WERI-Rb-1 (cell line): ENCODE results near the gene RASAL2.

Experiments used
- DNase-seq: peaks from one replicate; pipeline ENCODE4 v3.0.0-alpha.2; 2020
- H3K27ac ChIP-seq: fragments of 250-450 bp; sonication (Bioruptor Pico); 2 replicates; pipeline ENCODE4 v1.5.1; 2020; ENCODE audit warnings: mild to moderate bottlenecking, moderate library complexity
- H3K27me3 ChIP-seq: fragments of 250-450 bp; sonication (Bioruptor Pico); 2 replicates; pipeline ENCODE4 v1.5.1; 2021; ENCODE audit warnings: mild to moderate bottlenecking, low read depth, moderate library complexity; ENCODE audit not compliant: insufficient read depth, severe bottlenecking
- H3K36me3 ChIP-seq: fragments of 250-450 bp; sonication (Bioruptor Pico); 2 replicates; pipeline ENCODE4 v1.5.1; 2020; ENCODE audit warnings: mild to moderate bottlenecking, moderate library complexity
- H3K4me3 ChIP-seq: 2 replicates; pipeline ENCODE4 v1.5.1; 2011; ENCODE audit warnings: low read depth, mild to moderate bottlenecking, control low read depth, low read length
- H3K9me3 ChIP-seq: fragments of 250-450 bp; sonication (Bioruptor Pico); 2 replicates; pipeline ENCODE4 v1.5.1; 2021; ENCODE audit warnings: mild to moderate bottlenecking, moderate library complexity; ENCODE audit not compliant: severe bottlenecking
- CTCF ChIP-seq: IDR thresholded peaks from 2 replicates; pipeline ENCODE4 v1.5.1; 2011; ENCODE audit warnings: low read depth, mild to moderate bottlenecking, control low read depth, inconsistent platforms, low read length

RASAL2 gene

GRCh38 chr1:178166429-178167024 is 72.6 kb downstream of the RASAL2 start:
- H3K36me3 ChIP-seq = no peaks in the 10 kb centered on the region
- DNase-seq = no peak
- TF ChIP-seq CTCF = no peak
- no peak overlapping the region for H3K27ac ChIP-seq
- H3K27me3 ChIP-seq = no peaks in the 10 kb centered on the region
- H3K9me3 ChIP-seq = no peaks in the 10 kb centered on the region
- no peak overlapping the region for H3K4me3 ChIP-seq

GRCh38 chr1:178168536-178168935 is 74.6 kb downstream of the RASAL2 start:
- H3K4me3 ChIP-seq = no peak overlapping the region
- H3K27ac ChIP-seq = no peak overlapping the region
- H3K9me3 ChIP-seq = no peaks in the 10 kb centered on the region
- DNase-seq = no peak
- H3K27me3 ChIP-seq = no peaks in the 10 kb centered on the region
- no peak for TF ChIP-seq CTCF
- no peaks in the 10 kb centered on the region for H3K36me3 ChIP-seq

GRCh38 chr1:178169649-178170048 is 75.7 kb downstream of the RASAL2 start:
- Histone ChIP-seq H3K27ac (no peak overlapping the region), H3K9me3 (no peaks in the 10 kb centered on the region), H3K4me3 (no peak overlapping the region), H3K27me3 (no peaks in the 10 kb centered on the region), H3K36me3 (no peaks in the 10 kb centered on the region)
- no peak for DNase-seq
- no peak for TF ChIP-seq CTCF

GRCh38 chr1:178172939-178173338 is 79.0 kb downstream of the RASAL2 start:
- Histone ChIP-seq H3K4me3 (no peak overlapping the region), H3K36me3 (no peaks in the 10 kb centered on the region), H3K27me3 (no peaks in the 10 kb centered on the region), H3K9me3 (no peaks in the 10 kb centered on the region), H3K27ac (no peak overlapping the region)
- TF ChIP-seq CTCF = no peak
- DNase-seq = no peak

GRCh38 chr1:178174539-178174938 is 80.6 kb downstream of the RASAL2 start:
- no peak overlapping the region for H3K4me3 ChIP-seq
- H3K36me3 ChIP-seq = no peaks in the 10 kb centered on the region
- H3K27ac ChIP-seq = no peak overlapping the region
- no peaks in the 10 kb centered on the region for H3K27me3 ChIP-seq
- DNase-seq = no peak
- no peak for TF ChIP-seq CTCF
- H3K9me3 ChIP-seq = no peaks in the 10 kb centered on the region

- no peak for TF ChIP-seq CTCF
- DNase-seq = no peak
- H3K36me3 ChIP-seq = no peaks in the 10 kb centered on the region
Measured at GRCh38 chr1:178180405-178180804, 86.5 kb downstream of the RASAL2 start.

More at GRCh38 chr1:178180405-178180804, 86.5 kb downstream of the RASAL2 start:
- no peaks in the 10 kb centered on the region for H3K9me3 ChIP-seq
- H3K4me3 ChIP-seq = no peak overlapping the region
- H3K27ac ChIP-seq = no peak overlapping the region
- H3K27me3 ChIP-seq = no peaks in the 10 kb centered on the region
